Measurements from ENCODE around the gene PSEN2.

Gene PSEN2

DNA sequence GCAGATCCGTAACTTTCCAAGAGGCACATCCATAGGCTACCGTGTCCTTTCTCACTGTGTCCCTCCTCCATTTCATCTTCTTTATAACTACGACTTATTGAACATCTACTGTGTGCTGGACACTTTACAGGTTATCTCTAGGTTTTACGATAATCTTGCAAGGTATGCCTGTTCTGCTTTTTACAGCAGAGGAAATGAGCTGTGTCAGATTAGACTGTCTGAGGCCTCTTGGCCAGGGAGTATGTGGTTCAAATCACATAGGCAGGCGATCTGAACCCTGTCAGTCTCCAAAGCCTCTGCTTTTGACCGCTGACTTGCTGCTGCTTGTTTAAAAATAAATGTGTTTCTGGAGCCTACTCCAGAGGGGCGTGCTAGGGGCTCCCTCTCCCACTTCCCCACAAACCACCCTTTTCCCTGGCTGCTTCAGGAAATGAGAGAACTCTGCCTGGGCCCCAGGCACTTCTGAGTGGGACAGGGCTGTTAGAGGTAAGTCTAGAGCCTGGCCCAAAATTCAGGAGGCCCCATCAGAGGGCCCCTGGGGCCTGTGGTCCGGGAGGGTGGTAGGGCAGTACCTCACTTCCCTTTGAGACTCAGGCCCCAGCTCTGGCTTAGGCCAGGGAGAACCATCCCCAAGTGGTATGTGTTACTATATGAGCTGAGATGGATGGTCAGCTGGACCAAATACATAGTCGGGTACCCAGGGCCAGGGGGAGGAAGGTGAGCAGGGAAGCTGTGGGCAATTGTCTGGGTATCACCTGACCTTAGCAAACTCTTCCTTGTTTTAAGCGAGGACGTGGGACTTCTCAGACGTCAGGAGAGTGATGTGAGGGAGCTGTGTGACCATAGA lies 4.4 kb downstream of the PSEN2 start:
- DNase-seq: no peak
- TF ChIP-seq GATA1 (IDR thresholded peaks at IDR 0.05; ENCODE audit: low read depth, low read length) (no peak), POLR2A (IDR thresholded peaks at IDR 0.05; ENCODE audit: low read length) (no peak)

DNA sequence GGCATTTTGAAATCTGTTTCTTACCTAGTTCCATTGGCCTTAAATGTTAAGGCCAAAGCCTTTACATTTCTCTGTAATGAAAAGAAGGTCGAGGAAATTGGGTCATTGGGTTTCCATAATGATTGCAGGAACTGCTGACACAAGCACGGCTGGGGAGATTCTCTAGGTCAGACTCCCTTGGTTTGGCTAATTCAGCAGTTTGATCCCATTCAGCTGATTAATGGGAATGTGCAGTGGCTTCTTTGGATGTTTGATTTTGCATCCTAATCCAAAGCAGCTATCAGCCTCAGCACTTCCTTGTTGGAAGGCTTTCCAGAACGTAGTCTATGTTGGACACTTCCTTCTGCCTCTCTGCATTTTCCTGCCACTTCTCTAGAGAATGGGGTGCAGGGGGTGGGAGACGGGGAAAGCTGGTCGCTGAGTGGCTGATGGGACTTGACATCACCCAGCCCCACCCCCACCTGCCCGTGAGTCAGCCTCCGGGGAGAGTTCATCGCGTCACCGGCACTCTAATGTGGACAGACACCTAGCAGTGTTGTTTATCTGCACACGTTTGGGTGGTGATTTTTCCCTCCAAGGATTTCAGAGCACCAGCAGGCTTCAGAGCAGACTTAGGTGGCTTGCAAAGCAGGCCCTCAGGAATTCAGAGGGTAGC lies 5.4 kb downstream of the PSEN2 start:
- no peak for DNase-seq
- no peak for TF ChIP-seq GATA1 (IDR thresholded peaks at IDR 0.05; ENCODE audit: low read depth, low read length)
- no peak for TF ChIP-seq POLR2A (IDR thresholded peaks at IDR 0.05; ENCODE audit: low read length)

DNA sequence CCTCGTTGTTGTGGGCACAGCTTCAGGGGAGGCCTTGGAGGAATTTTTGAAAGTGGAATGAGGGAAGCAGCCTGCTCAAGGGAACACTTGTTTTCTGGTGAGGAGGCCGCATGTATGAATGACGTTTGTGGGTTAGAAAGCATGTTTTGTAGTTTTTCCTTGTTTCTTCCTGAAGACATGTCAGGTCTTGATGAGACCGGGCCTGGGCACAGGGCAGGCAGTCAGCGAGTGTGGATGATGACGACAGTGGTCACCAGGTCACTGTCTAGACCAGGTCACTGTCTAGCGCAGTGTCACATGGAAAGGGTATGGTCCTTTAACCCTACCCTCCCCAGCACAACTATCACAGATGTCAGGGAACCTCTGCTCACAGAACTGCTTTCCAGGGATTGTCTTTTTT lies 7.3 kb downstream of the PSEN2 start:
- TF ChIP-seq GATA1 (IDR thresholded peaks at IDR 0.05; ENCODE audit: low read depth, low read length) (no peak), POLR2A (IDR thresholded peaks at IDR 0.05; ENCODE audit: low read length) (no peak)
- DNase-seq: no peak

DNA sequence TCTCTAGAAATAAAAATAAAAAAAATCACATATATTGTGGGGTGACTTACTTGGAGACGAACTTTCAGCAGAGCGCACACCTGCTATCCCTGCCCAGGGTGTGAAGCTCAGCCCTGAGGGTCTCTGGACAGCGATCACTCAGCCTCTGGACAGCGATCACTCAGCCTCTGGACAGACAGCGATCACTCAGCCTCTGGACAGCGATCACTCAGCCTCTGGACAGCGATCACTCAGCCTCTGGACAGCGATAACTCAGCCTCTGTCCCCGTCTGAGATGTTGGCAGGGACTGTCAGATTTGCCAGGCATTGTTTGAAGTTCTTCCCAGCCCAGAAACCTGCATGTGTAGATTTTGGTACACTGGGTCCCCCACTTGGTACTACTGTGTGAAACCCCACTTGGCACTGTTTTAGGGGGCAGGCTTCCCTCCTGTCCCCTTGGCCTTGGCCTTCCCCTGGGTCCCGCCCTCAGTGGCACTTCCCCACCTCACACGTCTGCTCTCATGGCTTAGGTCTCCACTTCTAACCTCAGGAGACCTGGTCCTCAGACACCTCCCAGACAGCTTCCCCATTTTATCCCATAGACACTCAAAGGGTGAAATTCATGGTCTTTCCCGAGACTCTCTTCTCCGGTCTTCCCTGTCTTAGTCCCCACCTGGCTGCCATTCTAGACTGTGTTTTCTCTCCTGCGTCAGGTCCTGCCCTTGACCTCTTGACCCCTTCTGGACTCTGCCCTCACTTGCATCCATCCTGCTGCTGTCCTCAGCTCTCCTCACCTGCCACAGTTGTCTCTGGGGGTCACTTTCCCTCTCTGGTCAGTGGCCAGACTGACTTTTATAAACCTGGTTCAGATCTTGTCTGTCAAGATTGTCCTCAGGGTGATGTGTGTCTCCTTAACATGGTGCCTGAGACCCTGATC lies 10.2 kb downstream of the PSEN2 start:
- TF ChIP-seq GATA1 (IDR thresholded peaks at IDR 0.05; ENCODE audit: low read depth, low read length): no peak
- no peak for TF ChIP-seq POLR2A (IDR thresholded peaks at IDR 0.05; ENCODE audit: low read length)
- DNase-seq: no peak

DNA sequence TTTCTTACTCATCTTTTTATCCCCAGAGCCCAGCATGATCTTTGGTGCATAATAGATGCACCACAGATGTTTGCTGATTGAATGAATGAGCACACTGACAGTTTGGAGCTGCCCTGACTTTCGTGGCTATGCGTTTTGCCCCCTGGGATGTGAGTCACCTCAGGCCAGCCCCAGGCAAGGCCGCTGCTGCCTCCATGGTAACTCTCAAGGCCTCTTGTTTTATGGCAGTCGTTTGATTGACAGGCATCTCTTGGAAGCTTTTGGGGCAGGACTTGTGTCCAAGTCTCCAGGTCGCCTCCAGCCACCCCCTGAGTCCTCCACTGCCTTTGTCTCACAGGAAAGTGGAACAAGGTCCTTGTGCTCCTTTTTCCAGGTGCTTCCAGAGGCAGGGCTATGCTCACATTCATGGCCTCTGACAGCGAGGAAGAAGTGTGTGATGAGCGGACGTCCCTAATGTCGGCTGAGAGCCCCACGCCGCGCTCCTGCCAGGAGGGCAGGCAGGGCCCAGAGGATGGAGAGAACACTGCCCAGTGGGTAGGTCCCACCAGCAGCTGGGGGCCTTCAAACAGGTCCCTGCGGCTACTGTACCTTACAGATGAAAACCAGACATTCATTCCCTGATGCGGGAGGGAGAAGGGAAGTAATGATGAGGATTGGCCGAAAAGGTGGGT lies 11.2 kb downstream of the PSEN2 start:
- no peak for TF ChIP-seq GATA1 (IDR thresholded peaks at IDR 0.05; ENCODE audit: low read depth, low read length)
- TF ChIP-seq POLR2A (IDR thresholded peaks at IDR 0.05; ENCODE audit: low read length): no peak
- no peak for DNase-seq

DNA sequence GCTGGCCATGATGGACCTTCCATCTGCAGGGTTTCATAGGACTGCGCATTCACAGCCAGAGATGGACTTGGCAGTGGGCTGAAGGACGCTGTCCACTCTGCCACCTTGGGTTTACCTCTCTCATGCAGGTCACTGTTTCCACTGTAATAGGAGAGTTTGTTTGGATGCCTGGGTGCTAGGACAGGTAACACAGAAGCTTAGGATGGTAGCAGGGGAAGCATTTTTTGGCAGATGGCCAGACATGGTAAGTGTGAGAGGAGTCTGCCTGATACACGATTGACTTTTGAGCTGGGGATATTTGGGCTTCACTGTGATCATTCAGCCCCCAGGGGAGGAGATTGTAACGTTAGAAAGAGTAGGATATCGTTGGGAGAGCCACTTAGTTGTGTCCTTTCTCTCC lies 11.8 kb downstream of the PSEN2 start:
- TF ChIP-seq GATA1 (IDR thresholded peaks at IDR 0.05; ENCODE audit: low read depth, low read length): no peak
- TF ChIP-seq POLR2A (IDR thresholded peaks at IDR 0.05; ENCODE audit: low read length): no peak
- no peak for DNase-seq

DNA sequence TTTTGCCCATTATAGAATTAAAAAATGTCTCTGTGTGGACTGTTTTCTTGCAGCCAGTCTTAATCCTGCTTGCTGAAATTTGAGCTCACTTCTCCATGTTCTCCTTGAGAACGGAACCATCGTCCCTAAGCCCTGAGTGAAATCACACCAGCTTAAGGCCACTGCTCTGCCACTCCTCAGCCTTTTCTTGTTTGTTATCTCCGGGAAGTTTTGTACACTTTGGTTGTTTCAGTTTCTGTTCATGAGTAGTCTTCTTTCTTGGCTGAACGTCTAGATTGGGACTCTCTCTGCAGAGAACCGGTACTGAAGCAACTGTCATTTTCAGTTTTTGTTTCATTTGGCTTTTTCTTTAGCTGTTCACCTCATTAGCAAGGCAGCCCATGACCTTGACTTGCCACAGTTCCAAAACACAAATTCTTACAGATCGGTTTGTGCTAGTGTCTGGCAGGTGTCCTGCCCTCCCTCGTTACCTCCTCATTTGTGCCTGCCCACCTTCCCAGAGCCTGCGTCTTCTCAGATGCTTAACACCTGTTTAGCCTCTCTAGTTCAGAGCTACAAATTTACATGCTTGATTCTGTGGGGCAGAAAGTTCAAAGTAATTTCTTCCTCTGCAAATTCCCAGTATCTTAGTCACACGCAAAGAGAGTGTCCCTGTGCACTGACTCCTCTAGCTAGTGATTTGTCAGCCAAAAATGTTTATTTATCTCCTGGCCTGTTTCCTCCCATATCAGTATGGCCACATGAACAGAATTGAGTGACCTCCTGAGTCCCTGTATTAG lies 12.4 kb downstream of the PSEN2 start:
- no peak for TF ChIP-seq GATA1 (IDR thresholded peaks at IDR 0.05; ENCODE audit: low read depth, low read length)
- TF ChIP-seq POLR2A (IDR thresholded peaks at IDR 0.05; ENCODE audit: low read length): no peak
- DNase-seq: no peak

DNA sequence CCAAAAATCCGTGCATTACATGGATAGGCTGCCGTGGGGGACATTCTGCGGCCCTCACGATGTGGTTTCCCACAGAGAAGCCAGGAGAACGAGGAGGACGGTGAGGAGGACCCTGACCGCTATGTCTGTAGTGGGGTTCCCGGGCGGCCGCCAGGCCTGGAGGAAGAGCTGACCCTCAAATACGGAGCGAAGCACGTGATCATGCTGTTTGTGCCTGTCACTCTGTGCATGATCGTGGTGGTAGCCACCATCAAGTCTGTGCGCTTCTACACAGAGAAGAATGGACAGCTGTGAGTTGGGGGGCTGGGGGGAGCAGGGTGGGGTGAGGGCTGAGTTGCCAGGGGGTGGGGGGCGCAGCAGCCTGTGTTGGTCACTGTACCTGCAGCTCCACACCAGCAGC lies 13.2 kb downstream of the PSEN2 start:
- TF ChIP-seq GATA1 (IDR thresholded peaks at IDR 0.05; ENCODE audit: low read depth, low read length): no peak
- no peak for TF ChIP-seq POLR2A (IDR thresholded peaks at IDR 0.05; ENCODE audit: low read length)
- DNase-seq: no peak

DNA sequence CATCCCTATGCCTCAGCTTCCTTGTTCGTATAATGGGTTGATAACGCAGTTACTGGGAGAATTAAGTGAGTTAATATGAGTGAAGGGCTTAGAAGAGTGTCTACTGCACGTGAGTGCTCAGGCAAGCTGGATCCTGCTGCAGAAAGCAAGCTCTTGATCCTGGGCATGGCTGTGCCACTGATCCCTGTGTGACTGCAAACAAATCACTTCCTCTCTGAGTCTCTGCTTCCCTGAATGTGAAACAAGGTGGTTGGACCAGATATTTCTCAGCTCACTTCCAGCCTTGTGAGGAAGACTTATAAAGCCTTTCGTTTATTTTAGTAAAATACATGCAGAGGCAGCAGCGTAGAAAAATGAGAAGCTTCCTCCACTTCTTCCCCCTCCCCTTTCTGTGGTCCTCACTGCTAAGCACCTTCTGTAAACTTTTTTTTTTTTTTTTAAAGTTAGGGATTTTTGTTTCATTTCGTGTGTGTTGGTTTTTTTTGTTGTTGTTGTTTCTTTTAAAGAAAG lies 13.8 kb downstream of the PSEN2 start:
- TF ChIP-seq GATA1 (IDR thresholded peaks at IDR 0.05; ENCODE audit: low read depth, low read length): no peak
- no peak for TF ChIP-seq POLR2A (IDR thresholded peaks at IDR 0.05; ENCODE audit: low read length)
- DNase-seq: no peak

DNA sequence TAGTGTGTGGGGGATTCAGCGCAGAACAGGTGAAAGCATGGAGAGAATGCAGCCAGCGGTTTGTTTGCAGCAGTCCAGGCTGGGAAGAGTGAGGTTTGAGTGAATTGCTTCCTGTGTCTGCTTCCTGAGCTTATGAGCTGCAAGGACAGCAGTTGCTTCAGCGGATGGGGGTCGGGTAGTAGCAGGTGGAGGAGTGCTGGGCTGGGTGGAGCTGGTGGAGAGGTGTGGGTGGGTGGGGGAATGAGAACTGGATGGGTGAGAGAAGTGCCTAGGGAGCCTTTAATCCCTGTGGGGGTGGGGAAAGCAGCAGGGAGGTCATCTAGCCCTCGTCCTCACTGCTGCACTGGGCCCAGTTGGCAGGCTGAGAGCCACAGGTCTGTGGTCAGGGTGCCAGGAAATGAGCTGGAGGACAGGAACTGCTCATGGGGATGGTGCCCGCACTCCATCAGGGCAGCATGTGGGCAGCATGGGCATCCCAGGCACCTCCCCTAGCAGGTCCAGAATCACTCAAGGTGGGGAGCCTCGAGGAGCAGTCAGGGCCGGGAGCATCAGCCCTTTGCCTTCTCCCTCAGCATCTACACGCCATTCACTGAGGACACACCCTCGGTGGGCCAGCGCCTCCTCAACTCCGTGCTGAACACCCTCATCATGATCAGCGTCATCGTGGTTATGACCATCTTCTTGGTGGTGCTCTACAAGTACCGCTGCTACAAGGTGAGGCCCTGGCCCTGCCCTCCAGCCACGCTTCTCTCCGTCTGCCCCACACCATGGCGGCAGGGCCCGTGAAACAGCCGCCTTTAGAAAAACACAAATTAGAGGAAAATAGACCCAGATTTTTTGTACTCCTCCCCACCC lies 14.8 kb downstream of the PSEN2 start:
- no peak for TF ChIP-seq POLR2A (IDR thresholded peaks at IDR 0.05; ENCODE audit: low read length)
- no peak for TF ChIP-seq GATA1 (IDR thresholded peaks at IDR 0.05; ENCODE audit: low read depth, low read length)
- no peak for DNase-seq

DNA sequence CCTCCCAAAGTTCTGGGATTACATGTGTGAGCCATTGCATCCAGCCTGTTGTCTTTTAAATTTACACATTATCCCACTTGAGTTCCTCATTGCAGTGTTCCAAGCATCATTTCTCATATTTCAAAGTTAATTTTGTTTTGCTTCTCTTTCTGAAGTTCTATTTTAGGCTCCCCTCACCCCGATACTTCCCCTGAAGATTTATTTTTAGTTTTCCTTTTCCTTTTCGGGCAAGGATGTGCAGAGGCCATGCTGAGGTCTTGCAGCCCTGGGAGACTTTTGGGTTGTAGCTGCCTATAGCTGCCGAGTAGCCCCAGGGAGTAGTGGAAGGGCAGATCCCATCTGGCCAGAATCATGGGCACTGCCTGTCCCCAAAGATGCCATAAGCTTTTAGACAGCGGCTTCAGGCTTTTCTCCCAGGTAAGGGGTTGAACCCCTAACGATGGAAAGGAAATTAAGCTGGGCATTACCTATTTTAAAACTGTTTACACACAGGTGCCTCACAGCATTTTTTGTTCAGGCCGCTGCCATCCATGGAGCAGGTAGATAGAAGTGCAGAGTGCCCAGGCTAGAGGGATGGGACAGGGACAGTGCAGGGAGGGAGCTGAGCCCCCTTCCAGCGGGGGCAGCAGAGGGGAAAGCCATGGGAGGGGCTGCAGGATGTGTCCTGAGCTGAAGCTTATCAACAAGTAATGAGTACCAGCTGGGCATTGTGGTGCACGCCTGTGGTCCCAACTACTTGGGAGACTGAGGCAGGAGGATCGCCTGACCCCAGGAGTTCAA lies 15.9 kb downstream of the PSEN2 start:
- DNase-seq: no peak
- TF ChIP-seq GATA1 (IDR thresholded peaks at IDR 0.05; ENCODE audit: low read depth, low read length) (no peak), POLR2A (IDR thresholded peaks at IDR 0.05; ENCODE audit: low read length) (no peak)

Measured in erythroblast (primary cell).